ENCODE measurements around the gene RNF220. TPM values are rescaled to one million over a fixed set of nuclear protein-coding genes. Genes with fewer than 3 reads are reported as not detected.

The RNF220 gene
- polyA plus RNA-seq, 3 donors, result 33.3 to 60.4 (median 46.9) TPM

DNA sequence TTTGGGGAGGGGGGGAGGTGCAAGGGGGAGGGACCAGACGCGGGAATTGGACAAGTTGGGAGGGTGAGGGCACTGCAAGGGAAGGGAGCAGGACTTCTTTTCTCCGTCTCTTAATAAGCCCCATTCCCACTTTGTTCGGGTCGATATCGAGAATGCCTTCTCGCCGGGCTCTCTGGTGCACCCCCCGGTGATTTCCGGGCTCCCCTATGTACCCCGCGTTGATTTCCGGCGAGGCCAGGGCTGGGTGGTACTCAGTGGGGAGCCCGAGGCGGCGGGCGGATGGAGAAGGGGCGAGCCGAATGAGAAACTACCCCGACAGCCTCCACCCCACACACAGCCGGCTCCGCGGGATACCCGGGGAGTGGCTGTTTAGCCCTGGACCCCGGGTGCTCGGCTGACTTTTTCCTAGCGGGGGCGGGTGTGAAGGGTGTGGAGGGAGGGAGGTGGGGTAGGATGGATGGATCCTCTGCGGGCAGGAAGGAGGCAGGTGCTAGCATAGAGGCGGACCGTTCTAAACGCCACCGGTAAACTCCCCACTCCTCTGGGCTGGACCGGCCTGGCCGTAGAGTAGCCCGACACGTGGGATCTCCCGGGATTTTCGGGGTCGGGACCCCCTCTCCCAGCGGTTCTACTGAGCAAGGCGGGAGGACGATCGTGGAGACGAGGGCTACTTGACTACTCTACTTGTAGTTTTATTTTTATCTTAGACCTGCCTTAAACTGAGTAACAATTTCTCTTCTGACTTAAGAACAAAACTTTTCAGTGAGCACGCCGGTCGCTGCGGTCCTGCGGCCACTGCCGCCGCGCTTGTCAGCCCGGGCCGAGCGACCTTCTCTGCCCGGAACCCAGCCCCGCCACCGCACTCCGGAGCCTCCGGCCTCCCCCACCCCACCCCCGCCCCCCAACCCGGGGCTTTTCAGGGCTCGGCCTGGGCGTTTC, 1.0 kb downstream of the RNF220 start:
- 0 to 1% (median 1%) methylated on average over 64 to 66 of the region's 66 CpGs for WGBS, 3 donors
- no peak overlapping the region for H3K27ac ChIP-seq (ENCODE audit: low read depth, low read length)

DNA sequence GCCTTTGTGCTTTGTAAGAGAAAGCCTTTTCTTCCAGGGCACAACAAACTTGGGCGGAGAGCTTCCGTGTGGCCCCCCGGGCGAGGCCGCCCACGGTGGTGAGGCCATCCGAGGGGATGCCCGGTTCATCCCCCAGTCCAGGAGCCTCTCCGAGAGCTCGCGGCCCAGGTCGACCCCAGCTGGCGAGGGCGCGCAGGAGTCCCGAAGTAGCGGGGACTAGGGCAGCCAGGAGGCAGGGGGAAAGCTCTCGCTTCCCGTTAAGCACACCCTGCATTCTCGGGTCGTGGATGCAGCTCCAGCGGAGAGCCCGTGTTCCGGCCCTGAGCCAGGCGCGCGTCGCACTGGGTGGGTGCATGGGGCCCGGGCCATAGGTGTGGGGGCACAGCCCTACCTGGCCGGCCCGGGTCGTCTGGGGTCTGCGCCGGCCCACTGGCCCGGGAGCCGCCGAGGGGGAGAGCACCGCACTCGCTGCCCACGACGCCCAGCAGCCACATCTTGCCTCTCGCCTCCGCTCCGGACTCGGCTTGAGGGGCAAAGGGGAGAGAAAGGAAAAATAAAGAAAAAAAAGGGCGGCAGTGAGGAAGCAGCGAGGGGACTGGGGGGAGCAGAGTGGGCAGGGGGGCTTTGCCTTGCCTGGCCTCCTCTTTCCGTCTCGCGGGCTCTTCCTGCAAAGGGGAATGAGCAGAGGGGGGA, 1.8 kb downstream of the RNF220 start:
- WGBS, 3 donors, result 2 to 3% (median 3%) methylated on average over 49 to 50 of the region's 50 CpGs
- H3K27ac ChIP-seq (ENCODE audit: low read depth, low read length), result no peak overlapping the region

DNA sequence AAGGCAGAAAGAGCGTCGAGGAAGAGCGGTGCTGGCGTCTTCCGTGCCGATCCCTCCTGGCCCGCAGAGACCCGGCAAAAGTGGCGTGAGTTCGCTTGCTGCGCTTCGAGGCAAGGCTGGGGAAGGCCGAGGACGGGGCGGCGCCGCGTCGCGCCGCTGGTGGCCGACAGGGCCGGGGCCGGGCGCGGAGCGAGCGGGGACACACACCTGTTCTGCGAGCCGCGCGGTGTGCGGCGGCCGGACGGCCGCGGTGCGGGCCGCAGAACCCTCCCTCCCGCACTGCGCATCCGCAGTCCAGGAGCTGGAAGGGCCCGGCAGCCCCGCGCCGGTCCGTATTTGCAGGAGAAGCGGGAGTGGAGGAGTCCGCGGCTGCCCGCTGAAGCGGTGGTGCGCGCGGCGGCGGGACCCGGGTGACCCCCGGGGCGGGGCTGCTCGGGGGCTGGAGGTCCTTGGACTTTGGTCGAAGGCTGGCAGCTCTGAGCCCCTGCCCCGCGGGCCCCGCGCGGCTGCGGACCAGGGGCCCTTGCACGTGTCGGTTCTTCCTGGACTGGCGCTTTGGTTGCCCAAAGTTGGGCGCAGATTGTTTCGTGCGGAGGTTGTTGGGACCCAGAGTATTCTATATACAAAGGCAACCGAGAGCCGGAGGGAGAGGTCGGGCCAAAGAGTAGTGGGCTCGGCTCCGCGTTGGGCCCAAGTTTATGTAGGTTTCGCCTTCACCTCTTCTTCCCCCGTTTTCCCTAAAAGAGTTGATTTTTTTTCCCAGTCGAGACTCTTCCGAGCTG, 2.6 kb downstream of the RNF220 start:
- WGBS, 3 donors, result 3 to 7% (median 4%) methylated on average over 58 to 85 of the region's 85 CpGs
- H3K27ac ChIP-seq (ENCODE audit: low read depth, low read length), result no peak overlapping the region

DNA sequence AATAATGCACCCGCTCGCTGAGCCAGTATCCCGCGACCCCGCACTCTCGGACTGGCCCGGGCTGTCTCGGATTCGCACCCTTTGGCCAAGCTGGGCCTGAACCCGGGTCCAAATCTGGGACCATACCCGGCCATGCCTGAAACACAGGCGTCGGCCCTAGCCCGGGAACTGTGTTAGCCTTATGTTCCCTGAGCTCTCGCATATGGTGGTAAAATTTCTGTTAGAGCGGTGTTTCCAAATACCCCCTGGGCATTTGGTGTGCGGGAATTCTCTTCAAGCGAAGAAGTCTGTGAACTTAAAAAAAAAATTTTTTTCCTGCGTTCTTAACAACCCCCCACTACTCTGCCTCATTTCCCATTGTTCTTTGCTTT, 3.1 kb downstream of the RNF220 start:
- 16 to 22% (median 18%) methylated on average over 19 of the region's 19 CpGs for WGBS, 3 donors
- no peak overlapping the region for H3K27ac ChIP-seq (ENCODE audit: low read depth, low read length)

DNA sequence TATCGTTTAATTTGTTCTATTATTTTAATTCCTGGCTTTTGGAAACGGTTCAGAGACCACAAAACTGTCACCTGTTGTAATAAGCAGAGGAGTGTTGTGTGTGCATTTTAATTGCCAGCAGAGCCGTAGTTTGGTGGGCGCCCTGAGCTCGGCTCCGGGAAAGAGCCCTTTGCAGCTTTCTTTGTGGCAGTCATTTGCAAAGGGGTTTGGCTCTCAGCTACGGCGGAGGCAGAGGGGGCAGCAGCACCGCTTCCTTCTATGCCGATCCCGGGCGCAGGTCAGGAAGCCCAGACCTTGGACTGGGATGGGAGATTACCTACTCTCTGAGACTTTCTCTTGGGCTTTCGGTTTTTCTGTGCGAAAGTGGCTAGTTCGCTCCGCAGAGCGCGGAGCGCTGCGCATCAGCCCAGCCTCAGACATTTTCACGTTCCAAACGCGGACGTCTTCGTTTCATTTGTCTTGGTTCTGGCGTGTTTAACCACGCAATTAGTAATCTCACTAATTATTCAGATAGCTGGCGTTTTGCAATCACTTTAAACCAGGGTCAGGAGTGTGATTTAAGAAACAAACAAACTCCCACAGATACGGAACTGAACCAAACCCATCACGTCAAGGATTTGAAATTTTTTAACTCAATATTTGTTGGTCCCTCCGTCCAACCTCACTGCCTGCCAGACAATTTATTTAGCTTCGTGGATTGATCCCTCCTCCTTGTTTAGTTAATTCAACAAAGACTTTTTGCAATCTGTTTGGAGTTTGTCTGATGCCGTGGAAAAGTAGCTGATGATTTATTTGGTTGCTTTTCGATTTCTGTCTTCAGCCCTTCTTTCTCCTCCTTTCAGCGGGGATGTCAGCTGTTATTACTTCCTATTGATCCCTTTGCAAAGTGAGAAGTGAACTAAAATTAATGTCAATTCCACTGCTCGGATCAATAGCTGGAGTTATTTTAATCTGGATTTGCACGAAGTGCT, 3.9 kb downstream of the RNF220 start:
- WGBS, 3 donors, result 13 to 16% (median 13%) methylated on average over 37 of the region's 37 CpGs
- no peak overlapping the region for H3K27ac ChIP-seq (ENCODE audit: low read depth, low read length)

DNA sequence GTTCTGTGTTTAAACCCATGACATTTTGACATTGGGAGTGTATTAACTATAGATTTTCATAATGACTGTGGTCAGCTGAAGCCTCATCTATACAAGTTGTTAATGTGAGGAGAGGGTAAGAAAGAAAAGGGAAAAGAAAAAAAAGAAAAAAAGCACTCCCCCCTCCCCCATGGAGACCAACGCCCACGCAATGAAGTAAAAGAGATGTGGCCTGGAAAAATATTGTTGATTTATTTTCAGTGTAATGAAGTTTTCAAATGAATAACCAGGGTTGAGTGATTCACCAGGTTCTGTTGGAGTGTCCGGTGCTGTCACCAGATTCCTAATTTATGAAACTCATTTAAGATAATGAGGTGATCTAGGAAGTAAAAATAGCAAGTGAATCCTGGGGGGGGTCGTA, 4.7 kb downstream of the RNF220 start:
- WGBS, 3 donors, result 39 to 41% (median 39%) methylated on average over 4 of the region's 4 CpGs
- no peak overlapping the region for H3K27ac ChIP-seq (ENCODE audit: low read depth, low read length)

DNA sequence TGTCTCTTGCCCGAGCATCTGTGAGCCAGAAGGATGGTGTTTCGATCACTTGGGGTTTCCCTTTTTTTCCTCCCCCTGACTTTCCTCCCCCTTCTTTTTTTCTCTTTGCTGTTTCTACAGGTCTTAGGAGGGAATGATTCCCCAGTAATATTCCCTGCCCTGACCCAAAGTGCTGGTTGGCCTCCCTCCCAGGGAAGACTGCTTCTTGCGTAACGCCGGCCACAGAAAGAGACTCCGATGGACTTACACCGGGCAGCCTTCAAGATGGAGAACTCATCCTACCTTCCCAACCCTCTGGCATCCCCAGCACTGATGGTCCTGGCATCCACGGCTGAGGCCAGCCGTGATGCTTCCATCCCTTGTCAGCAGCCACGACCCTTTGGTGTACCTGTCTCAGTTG, 6.8 kb downstream of the RNF220 start:
- no peak overlapping the region for H3K27ac ChIP-seq (ENCODE audit: low read depth, low read length)
- 50 to 79% (median 67%) methylated on average over 10 of the region's 10 CpGs for WGBS, 3 donors

DNA sequence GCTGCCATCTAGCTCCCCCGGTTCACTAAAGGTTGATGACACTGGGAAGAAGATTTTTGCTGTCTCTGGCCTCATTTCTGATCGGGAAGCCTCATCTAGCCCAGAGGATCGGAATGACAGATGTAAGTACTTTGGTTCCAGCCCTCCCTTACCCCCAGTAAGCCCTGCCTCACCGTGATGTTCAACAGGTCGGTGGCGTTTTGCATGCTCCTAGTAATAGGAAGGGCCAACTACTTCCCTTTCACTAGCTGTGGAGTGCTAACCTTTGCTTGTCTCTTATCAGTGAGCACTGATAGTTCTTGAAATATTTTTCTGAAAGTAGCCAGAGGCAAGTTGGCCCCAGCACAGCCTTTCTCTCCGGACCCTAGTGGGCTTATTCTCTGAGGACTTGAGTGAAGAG, 7.5 kb downstream of the RNF220 start:
- H3K27ac ChIP-seq (ENCODE audit: low read depth, low read length), result no peak overlapping the region
- 47 to 58% (median 51%) methylated on average over 7 of the region's 7 CpGs for WGBS, 3 donors

DNA sequence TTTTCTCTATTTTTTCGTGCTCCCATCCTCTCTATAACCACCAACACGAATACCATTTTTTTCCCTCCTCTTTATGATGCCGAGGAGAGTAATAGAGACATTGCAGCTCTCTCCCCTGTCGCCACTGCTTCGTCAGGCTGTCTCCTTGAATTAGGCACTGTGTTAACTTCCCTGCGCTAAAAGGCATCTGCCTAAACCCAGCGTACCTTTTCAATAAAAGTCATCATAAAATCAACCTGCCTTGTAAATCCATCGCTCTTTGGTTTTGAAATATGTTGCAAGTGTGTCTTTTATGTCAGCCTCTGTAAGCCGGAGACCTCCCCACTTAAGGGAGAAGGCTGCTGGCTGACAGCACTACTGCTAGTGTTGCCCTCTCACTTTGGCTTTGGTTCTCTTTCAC, 8.7 kb downstream of the RNF220 start:
- 49 to 71% (median 56%) methylated on average over 9 of the region's 9 CpGs for WGBS, 3 donors

DNA sequence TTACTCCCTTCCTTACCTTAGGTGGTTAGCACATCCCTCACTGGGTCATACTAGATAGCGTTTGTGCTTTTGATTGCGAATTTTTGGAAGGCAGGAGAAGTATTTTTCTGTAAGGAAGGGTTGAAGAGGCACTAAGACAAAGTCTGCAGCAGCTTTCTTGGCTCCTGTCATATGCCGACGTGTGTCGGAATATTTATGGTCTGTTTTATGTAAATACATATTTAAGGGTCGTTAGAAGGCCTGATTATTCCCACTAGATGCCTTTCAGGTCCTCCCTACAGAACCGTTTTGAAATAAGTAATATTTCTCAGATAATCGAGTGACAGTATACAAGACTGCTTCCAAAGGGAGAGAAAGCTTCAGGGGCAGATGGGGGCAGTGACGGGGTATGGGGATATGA, 10.0 kb downstream of the RNF220 start:
- H3K27ac ChIP-seq (ENCODE audit: low read depth, low read length), result no peak overlapping the region
- WGBS, 3 donors, result 40 to 68% (median 41%) methylated on average over 9 of the region's 9 CpGs

More for the DNA sequence above, 8.7 kb downstream of the RNF220 start:
- no peak overlapping the region for H3K27ac ChIP-seq (ENCODE audit: low read depth, low read length)

DNA sequence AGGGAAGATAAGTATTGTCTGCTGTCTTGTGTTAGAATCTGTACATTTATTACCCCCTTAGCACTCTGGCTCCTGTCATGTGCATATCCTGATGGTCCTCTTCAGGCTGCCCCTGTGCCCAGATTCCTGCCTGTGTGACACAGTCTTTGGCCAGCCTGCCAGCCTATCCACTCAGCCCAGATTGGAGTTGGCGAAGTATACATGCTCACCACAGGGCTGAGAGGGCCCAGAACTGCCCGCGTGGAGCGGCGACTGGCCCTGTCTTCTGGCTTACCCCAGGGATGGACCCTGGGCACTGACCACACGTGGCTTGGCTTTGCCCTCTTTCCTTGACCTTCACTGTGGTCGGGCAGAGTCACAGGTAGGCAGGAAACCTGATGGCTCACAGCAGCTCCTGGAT, 11.4 kb downstream of the RNF220 start:
- H3K27ac ChIP-seq (ENCODE audit: low read depth, low read length), result no peak overlapping the region
- 86 to 90% (median 87%) methylated on average over 7 of the region's 7 CpGs for WGBS, 3 donors

DNA sequence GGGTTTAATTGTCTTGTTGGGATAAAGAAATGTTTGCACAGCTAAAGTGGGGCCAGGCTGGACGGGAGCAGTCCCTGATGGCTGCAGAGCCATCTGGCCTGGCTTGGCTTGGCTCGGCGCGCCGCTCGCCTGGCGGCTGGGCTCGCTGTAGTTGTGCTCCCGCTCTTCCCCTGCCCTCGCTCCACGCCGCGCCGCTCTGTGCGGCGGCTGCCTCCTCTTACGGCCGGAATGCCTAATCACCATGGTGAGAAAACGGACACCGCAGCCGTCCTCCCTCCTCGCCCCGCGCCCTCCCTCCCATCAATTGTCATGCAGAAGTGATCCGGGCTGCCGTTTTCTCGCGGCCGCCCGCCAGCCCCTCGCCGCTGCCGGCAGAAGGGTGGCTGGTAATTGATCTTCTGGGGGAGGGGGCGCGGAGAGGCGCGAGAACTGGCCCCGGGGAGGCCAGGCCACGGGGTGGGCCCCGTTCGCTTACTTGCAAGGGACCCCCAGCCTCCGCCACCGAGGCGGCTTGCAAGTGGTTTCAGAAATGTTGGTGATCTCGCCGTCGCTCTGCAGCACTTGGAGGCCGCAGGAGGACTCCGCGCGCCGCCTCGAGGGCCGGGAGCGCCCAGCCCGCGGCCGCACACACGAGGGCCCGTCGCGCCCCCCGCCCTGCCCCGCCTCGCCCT, 12.4 kb downstream of the RNF220 start:
- H3K27ac ChIP-seq (ENCODE audit: low read depth, low read length), result no peak overlapping the region
- WGBS, 3 donors, result 2 to 4% (median 2%) methylated on average over 55 to 65 of the region's 65 CpGs

DNA sequence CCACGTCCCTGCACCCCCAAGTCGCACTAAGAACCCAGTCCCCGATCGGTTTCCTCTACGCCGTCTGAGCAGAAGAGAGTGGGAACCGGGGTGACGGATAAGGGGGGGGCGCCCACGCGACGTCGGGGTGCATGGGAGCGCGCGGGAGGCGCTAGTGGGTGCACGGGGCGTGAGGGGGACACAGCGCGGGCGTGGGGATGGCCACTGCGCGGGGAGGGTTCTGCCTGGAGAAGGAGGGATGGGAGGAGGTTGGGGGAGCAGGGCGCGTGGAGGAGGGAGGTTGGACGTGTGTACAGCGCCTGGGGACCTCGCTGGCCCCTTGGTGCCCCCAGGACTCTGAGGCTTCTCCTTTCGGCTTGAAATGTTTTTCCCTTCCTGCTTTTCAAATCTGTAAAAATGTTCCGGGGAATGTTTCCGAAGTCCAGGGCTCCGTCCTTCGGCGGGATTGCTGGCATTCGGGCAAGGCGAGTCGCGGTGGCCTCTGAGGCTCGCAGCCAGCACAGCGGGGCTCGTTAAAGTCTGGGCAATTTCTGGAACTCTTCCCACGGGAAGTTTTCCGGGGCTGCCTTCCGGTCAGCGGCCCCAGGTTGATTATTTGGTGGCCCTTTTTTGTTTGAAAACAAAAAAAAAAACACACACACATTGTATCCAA, 13.1 kb downstream of the RNF220 start:
- no peak overlapping the region for H3K27ac ChIP-seq (ENCODE audit: low read depth, low read length)
- 4 to 5% (median 5%) methylated on average over 44 to 46 of the region's 46 CpGs for WGBS, 3 donors

DNA sequence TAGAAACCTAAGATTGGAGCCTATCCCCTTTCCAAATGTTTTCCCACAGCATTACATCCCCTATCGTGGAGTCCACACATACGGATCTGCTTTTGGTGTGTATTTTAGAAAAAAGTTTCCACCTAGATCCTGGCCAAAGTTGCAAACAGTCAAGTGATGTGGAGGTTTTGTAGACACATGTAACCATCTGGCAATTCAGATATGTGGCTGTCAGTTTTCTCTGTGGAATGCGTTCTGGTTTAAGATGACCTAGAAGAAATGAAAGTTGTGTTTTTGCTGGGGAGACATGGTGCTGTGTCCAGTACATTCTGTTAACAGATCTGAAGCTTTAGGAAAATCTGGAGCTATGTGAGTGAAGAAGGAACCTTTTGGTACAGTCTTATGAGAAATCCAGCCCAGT, 14.8 kb downstream of the RNF220 start:
- WGBS, 3 donors, result 49 to 62% (median 58%) methylated on average over 3 of the region's 3 CpGs

DNA sequence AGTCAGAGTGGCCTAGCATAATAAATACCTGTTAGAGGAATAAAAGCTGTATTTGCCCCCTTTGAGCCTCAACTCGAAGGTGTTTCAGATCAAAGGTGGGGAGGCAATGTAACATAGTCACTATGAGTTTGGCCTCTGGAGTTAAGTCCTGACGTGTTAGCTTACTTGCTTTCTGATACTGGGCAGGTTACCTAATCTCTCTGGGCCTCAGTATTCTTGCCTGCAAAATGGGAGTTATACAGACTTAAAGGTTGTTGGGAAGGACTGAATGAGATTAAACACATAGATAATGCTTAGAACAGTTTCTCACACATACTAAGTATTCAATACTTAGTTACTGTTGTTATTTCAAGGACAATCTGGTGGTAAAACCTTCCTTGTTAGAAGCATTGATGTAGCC, 15.5 kb downstream of the RNF220 start:
- WGBS, 3 donors, result 72 to 79% (median 74%) methylated on average over 2 of the region's 2 CpGs
- no peak overlapping the region for H3K27ac ChIP-seq (ENCODE audit: low read depth, low read length)

More for the DNA sequence above, 14.8 kb downstream of the RNF220 start:
- H3K27ac ChIP-seq (ENCODE audit: low read depth, low read length), result no peak overlapping the region

DNA sequence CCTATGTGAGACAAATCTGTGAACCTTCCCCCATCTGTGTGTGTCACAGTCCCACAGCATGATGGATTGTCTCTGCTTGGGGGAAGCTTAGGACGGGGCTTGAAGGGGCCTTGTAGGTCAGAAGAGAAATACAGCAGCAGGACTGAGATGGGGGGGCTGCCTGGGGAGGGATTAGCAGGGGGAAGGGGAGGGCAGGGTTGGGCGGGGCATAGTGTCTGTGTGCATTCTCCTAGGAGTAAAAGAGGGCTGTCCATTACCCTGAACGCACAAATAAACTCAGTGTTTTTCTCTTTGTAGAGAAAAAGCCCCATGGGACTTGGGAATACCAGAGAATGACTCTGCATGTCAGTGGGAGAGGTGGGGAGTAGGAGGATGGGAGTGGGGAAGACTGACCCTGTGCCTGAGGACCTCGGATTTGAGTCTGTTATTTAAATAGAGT, 16.4 kb downstream of the RNF220 start:
- no peak overlapping the region for H3K27ac ChIP-seq (ENCODE audit: low read depth, low read length)
- WGBS, 3 donors, result 22 to 56% (median 34%) methylated on average over 4 of the region's 4 CpGs

DNA sequence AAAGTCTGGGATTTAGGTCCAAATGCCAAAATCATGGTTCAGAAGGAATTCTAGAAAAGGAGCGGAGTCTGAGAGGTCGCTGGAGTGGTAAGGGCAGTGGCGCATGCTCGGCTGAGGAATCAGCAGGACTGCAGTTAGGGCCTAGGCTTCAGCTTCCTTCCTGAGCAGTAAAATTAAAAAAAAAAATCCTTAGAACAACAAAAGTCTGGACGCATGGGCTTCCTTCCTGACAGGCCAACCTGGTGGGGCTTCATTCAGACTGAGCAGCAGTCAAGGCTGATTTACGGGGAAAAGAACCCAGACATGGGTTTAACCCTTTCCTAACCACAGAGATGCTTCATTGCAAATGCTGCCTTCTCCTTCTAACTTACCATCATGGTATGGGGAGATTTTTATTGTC, 17.1 kb downstream of the RNF220 start:
- no peak overlapping the region for H3K27ac ChIP-seq (ENCODE audit: low read depth, low read length)
- WGBS, 3 donors, result 38 to 76% (median 43%) methylated on average over 6 of the region's 6 CpGs

Measured in adipose tissue (tissue), 3 donors.